GM18517 (cell line): Measurements from ENCODE around the gene KRT16.
"Not testable (repeated sequence)": the region's sequence is repeated elsewhere in the genome, so short reads cannot be mapped to it uniquely, and the experiment has no call there.

Source experiments
- ATAC-seq: cut with Tn5 transposase; IDR thresholded peaks from one replicate; pipeline ENCODE4 v1.9.1; 2021; ENCODE audit warnings: mild to moderate bottlenecking, moderate library complexity; ENCODE audit not compliant: unreplicated experiment

Gene KRT16

DNA sequence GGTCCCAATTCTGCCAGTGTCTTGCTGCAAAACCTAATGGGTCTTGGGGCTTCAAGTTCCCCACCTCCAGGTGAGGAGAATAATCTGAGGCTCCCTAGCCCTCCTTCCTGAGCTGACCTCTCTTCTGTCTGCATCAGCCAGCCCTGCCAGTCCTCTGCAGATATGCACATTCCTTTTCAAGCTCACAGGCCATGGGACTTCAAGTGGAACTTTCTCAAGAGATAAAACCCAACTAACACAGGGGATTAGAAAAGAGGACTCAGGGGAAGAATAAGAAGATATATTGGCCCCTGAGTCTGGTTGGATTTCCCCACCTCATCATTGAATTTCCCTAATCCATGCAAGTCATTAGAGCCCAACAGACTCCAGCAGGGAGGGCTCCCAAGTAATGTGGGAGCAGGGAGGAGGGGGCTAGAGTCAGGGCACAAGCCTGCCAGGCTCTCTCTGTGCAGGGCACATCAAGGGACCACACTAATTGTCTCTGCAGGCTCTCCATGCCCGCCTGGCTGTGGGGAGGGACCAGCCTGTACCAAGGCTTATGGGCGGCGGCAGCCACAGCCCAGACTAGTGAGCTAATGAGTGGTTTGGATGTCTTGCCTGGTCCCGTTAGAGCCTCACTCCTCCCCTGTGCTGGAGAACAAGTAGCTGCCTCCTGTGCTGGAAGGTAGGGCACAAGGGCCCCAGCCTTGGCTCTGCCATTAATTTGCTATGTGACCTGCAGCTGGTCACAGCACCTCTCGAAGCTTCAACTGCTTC, 27.1 kb downstream of the KRT16 start:
- no peak for ATAC-seq

DNA sequence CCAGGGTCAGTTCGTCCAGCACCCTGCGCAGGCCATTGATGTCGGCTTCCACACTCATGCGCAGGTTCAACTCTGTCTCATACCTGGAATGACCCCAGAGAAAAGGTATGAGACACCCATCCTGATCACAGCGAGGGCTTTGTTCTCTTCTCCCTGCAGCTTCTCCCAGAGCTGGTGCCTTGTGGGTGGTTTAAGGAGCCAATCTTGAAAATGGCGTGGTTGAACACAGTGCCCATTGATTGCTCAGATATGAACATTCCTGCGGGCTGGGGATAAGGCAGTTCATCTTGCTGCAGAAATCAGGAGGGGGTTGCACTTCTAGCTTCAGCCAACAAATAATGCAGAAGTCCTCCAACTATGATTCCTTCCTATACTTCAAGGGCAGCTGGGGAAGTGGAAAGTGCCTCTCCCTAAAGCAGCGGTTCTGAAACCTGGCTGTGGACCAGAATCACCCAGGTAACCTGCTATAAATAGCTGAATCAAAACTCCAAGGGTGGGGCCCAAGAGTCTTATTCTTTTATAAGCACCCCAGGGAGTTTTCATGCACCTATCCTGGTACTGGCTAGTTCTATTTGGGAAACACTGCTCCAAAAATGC, 28.1 kb downstream of the KRT16 start:
- not testable (repeated sequence) for ATAC-seq

DNA sequence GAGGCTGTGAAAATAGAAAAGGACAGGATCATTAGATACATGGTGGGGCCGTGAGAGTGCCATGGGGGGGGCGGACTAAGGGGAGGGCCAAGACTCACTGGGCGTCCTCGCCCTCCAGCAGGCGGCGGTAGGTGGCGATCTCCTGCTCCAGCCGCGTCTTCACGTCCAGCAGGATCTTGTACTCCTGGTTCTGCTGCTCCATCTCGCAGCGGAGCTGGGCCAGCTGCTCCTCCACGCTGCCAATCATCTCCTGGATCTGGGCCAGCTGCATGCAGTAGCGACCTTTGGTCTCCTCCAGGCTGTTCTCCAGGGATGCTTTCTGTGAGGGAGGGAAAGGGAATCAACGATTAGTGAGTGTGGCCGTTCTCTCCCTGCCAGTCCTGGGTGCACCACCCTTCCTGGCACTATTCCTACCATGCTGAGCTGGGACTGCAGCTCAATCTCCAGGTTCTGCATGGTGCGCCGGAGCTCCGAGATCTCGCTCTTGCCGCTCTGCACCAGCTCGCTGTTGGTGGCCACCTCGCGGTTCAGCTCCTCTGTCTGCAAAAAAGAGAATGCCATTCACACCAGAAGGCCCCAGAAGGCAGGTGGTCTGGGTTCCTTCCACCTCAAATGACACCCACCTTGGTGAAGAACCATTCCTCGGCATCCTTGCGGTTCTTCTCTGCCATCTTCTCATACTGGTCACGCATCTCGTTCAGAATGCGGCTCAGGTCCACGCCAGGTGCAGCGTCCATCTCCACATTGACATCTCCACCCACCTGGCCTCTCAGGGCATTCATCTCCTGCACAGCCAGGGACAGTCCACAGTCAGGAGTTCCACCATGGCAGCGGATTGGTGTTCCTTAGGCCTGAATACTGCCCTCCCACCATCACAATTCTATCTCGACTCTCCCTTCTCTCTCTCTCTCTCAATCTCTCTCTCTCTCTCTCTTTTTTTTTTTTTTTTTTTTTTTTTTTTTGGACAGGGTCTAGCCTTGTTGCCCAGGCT, 29.1 kb downstream of the KRT16 start:
- no peak for ATAC-seq

DNA sequence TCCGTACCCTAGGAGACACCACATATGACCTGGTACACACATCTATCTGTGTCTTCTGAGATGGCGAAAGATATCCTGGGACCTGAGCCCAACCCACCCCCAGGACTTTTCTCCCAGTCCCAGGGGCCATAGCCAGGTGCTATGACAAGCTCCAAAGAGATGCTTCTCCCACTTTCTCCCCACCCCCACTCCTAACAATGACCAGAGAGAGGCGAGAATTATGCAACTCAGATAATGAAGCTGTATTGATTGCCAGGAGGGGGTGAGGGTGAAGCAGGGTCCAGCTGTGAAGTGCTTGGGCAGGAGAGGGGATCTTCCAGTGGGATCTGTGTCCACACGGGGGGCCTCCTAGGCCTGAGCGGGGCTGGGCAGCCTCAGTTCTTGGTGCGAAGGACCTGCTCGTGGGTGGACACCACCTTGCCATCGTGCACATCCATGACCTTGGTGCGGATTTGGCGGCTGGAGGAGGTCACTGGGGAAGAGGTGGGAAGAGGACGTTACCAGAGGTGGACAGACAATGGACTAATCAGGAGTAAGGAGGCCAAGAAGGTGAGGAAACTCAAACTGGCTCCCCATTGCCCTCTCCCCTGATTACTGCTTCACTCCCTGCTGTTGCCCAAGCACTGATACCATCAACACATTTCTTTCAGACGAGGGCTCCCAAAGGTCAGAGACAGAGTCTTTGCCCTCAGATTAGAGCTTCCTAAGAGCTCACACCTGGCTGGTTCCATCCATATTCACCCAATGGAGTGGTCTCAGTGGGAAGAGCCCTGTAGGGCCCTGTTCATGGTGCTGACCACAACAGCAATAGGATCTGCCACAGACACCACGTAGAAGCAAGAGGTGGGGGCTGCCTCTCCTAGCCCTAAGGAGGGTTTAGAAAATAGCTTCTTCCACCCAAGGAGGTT, 30.3 kb downstream of the KRT16 start:
- not testable (repeated sequence) for ATAC-seq

DNA sequence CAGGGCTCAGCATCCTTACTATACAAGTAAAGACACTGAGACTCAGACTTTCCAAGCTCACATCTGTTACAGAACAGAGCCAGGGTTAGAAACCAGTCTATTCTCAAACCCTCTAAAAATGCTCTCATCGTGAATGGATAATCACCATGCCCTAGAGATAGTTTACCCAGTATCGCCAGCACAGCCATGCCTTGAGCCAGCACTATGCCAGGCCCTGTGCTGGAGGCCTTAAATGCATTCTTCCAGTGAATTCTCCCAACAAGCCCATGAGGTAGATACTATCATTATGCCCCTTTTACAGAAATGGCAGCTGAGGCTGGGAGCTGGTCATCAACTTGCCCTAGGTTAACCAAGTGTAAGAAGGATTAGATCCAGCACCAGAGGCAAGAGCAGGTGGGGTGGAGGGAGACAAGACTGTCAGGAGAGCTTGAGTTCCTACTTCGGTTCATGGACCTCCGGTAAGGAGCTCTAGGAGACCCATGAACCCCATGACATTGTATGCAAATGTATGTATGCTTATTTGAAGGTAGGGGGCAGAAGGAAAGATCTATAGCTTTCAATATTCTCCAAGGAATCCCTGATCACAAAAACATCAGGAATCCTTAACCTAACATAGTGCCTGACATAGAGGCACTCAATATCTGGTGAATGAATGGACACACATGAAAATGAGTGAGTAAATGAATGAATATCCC, 31.1 kb downstream of the KRT16 start:
- ATAC-seq = no peak

DNA sequence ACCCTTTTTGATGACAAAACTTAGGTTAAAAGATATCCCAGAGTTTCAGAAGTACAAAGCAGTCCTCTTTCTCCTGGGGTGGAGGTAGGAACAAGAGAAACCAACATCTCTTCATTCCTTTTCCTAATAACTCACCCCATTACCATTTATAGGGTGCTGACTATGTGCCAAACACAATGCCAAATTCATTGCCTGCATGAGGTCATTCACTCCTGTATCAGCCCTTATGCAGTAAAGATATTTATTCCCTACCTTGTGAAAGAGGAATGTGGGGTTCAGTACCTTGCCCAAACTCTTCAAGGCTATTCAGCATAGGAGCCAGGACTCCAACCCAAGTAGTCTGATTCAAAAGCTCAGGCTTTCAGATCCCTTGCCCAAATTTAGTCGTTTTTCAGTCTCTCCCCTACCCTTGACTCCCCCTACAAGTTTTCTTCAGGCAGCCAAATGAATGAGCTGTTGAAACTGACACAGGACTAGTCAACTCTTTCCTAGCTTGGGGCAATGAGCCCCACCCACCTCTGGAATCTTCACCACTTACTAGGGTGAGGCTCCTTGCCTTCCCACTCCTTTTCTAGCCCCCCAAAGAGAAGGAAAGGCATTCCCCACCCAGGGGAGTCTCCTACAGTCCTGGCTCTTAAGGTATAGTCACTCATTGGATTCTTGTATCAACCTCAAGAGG, 31.7 kb downstream of the KRT16 start:
- ATAC-seq = no peak

DNA sequence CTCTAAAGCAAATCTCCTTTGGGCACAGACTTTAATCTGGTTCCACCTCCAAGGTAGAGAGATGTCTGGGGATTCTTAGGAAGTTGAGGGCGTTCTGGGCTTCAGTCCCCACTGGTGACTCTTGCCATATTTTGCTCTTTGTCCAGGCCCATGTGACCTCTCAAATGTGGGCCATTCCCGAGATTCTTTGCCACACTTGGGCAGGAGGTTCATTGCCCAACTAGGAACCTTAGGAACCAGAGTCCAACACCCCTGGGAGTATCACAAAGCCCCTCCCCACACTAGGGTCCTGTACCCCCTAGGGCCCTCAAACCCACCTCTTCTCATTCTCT, 32.4 kb downstream of the KRT16 start:
- ATAC-seq = no peak

DNA sequence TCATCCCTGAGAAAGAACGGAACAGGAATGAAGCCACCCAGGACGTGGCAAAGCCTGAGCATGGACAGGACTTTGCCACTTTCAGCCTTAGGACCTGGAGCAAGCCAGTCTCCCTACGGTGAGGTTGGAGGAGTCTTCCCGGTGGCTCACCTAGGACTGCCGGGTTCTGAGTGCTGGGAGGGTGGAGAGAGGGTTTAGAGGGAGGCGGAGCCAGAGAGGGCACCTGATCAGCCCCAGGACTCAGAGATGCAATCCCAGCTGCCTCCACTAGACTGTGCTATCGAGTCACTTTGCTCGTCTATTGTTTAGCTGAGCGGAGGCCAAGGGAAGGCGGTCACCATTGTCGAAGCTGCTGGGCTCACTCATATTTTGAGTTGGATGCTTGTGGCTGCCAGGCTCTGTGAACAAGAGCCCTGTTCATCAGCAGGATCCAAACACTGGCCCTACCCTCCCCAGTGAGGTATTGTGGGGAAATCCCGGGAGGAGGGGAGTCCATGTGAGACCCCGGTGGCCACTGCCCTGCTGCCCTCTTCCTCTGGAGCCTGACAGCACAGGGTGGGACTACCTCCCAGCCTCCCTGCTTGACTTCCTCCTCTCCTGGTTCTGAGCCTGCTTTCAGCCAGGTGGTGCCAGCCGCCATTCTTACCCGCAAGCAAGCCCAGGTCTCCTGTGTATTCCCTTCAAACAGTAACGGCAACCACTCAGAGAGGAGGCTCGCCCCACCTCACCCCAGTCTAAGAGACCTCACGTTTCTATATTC, 32.9 kb downstream of the KRT16 start:
- ATAC-seq = no peak

DNA sequence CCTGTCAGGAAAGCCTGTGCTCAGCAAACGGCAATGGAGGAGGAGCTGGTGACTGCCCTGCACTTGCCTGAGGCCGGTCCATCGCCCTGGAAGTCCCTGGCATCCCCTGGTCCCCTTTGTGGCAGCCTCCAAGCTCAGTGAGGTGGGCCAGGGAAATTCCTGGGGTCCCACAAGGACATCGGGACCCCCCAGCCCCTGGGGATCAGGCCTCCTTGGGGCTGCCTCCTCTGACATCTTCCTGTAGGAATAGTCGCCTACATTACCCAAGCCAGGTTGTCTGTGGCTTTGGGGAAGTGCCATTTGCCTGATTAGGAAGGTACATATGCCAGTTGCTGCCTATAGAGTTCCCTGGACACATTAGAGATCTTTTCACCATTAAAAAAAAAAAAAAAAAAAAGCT, 33.6 kb downstream of the KRT16 start:
- ATAC-seq = no peak

DNA sequence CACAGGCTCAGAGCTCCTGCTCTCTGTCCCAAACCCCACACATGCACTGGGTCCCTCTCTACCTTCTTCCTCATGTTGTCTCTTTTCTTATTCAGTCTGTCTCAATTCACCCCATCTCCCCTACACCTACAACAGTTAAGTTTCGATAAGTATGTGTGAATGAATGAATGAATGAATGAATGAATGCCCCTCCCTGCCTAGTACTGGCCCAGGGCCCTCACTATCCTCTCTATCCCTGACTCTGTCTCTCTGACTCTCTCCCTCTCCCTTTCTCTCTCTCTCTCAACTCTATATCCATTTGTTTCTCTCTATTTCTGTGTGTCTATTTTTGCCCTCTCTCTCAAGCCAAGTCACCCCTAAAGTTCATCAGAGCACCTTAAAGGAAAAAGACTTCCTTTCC, 34.0 kb downstream of the KRT16 start:
- ATAC-seq = no peak

DNA sequence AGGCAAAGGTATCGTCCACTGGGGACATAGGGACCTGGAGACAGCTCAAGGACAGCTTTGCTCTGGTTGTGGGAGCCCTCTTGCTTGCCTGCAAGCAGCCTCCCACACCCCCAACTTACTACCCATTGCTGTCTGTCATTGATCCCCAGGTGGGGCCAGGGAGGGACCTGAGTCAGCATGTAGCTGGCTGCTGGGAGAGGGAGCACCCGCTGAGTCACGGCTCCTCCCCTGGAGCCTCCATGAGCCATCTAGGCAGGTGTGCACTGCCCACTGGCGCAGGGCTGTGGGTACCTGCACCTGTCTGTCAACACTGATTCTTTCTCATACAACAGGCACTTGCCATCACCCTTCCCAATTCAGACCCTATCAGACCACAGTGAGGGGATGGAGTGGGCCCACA, 35.8 kb downstream of the KRT16 start:
- ATAC-seq = not testable (repeated sequence)

DNA sequence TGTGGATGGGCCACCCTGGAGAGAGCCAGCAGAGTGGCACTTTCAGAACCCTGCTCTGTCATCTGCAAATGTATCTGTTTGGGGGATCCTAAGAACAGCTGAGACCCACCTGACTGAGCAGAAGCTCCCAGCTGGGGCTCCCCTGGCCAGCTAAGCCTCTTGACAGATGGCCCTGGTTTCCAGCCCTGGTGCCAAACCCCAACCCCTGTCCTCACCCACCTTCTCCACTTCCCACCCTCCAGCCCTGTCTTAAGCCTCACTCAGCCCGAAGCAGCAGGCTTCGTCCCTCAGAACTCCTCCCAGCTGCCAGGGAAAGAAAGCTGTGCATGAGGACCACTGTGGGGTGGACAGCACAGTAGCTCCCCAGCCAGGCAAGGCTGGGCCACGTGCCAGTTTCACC, 37.2 kb downstream of the KRT16 start:
- no peak for ATAC-seq

DNA sequence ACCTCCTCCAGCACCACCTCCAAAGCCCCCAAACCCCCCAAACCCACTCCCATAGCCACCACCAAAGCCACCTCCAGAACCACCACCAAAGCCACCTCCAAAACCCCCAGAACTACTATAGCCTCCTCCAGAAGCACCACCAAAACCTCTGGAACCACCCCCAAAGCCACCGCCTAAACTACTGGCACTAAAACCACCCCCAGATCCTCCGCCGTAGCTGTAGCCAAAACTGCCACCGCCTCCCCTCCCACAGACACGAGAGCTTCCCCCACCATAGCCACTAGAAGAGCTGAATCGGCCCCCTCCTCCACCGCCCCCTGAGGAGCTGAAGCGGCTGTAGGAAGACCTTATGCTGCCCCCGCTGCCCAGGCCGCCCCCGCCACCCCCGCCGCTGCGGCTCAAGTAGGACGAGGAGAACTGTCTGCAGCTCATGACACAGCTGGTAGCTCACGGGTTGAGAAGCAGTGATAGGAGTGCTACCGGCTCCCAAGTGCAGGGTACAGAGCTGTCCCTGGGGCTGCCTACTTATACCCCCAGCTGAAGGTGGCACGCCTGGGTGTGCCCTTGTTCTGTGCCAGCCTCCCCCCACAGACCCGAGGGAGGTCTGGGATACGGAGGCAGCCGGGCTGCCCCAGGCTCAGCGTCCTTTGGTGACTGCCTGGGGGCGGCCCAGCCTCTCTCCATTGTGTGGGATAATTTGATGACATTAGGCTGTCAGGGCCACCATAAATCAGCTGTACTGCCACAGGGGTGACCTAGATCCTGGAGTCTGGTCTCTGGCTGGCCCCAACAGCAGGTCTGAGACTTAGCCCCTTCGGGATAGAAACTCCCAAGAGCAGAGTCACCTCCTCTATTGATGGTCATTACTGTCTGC, 40.8 kb downstream of the KRT16 start, which contains the start of gene KRT9:
KRT9 (minus strand) TSS at position 499 of the 874 bp plus-strand sequence; CDS start at position 432, 67 bp downstream.
- no peak for ATAC-seq

DNA sequence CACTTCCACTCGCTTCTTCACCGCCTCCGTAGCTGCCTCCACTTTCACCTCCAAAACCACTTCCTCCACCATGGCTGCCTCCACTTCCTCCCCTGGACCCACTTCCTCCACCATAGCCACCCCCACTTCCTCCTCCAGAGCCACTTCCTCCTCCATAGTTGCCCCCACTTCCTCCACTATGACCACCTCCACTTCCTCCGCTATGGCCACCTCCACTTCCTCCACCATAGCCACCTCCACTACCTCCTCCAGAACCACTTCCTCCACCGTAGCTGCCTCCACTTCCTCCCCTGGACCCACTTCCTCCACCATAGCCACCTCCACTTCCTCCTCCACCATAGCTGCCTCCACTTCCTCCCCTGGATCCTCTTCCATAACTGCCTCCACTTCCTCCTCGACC, 45.2 kb downstream of the KRT16 start:
- no peak for ATAC-seq

DNA sequence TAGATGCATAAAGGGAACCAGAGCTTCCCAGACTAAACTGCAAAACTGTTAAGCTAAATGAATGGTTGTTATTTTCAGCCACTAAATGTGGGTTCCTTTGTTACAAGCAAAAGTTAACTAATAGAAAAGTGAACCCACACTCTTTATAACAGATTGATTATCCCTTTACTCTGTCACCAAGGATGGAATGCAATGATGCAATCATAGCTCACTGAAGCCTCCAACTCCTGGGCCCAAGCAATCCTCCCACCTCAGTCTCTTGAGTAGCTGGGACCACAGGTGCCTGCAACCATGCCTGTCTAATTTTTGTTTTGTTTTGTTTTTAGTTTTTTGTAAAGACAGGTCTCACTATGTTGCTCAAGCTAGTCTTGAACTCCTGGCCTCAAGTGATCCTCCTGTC, 47.2 kb downstream of the KRT16 start:
- ATAC-seq = no peak

DNA sequence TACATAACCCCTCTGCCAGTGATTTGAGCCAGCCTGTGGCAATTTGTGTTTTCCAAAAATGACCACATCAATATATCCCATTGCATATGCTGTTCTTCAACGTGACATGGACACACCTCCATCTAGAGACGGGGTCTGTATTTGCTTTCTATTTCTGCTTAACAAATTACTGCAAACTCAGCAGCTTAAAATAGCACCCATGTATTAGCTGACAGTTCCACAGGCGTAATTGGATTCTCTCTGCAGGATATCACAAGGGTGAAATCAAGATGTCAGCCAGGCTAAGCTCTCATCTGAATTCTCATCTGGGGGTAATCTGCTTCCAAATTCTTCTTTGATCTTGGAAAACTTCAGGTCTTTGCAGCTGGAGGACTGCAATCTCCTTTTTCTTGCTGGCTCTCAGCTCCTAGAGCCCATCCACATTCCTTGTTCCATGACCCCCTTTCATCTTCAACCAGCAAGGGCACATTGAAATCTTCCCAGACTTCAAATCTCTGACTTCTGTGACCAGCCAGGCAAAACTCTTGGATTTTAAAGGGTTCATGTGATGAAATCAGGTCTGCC, 48.9 kb downstream of the KRT16 start:
- no peak for ATAC-seq

DNA sequence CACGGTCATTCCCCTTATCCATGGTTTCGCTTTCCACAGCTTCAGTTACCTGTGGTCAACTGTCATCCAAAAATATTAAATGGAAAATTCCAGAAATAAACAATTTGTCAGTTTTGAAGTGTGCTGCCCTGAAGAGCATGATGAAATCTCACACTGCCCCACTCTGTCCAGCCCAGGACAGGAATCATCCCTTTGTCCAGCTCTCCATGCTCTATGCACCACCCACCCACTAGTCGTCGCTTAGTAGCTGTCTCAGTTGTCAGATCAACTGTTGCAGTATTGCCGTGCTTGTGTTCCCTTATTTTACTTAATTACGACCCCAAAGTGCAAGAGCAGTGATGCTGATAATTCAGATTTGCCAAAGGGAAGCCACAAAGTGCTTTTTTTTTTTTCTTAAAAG, 51.0 kb downstream of the KRT16 start:
- ATAC-seq = no peak
